H1 (cell line): ENCODE data around the gene IL13. TPM values are rescaled to one million over a fixed set of nuclear protein-coding genes. Genes with fewer than 3 reads are reported as not detected.

Experiments used
- CTCF ChIA-PET: fragments of 300-600 bp; sonication (Branson Sonifier 250); formaldehyde crosslinking; loops from one replicate; lab custom pipeline; 2021; ENCODE audit not compliant: partially characterized antibody; lab: Charles Lee
- POLR2A ChIA-PET: fragments of 300-600 bp; sonication (Branson Sonifier 250); formaldehyde crosslinking; loops from one replicate; lab custom pipeline; 2021; ENCODE audit warnings: inconsistent platforms; ENCODE audit not compliant: partially characterized antibody; lab: Charles Lee
- DNase-seq, 2 experiments: peaks; one replicate each; pipeline versions ENCODE4 v3.0.0 to v3.0.0-alpha.2; 2010 to 2022; ENCODE audit warnings: low spot score in 2 of 2, low read depth in 1 of 2, mixed read lengths in 1 of 2
- FAIRE-seq: peaks from 2 replicates; lab custom pipeline; 2011; peaks lifted over from hg19 to GRCh38; lab: Jason Lieb, UNC
- H2AFZ ChIP-seq: 2 replicates; pipeline ENCODE4 v1.8.1; 2012; ENCODE audit warnings: low read length, inconsistent platforms
- H2AK5ac ChIP-seq: 2 replicates; pipeline ENCODE4 v1.6.1; 2013; ENCODE audit warnings: low read depth, low read length
- H2BK120ac ChIP-seq: replicated peaks from 2 replicates; pipeline ENCODE3; 2013; ENCODE audit warnings: low read depth, low read length, inconsistent platforms
- H2BK12ac ChIP-seq: 2 replicates; pipeline ENCODE4 v1.6.1; 2013; ENCODE audit warnings: low read depth, low read length
- H2BK15ac ChIP-seq: 2 replicates; pipeline ENCODE4 v1.6.1; 2013; ENCODE audit warnings: low read length
- H2BK20ac ChIP-seq: 2 replicates; pipeline ENCODE4 v1.6.1; 2013; ENCODE audit warnings: low read length
- H2BK5ac ChIP-seq: 2 replicates; pipeline ENCODE4 v1.6.1; 2013; ENCODE audit warnings: low read depth, low read length
- H3K14ac ChIP-seq: 2 replicates; pipeline ENCODE4 v1.6.1; 2013; ENCODE audit warnings: inconsistent platforms; ENCODE audit not compliant: insufficient read length
- H3K18ac ChIP-seq: 2 replicates; pipeline ENCODE4 v1.6.1; 2013; ENCODE audit warnings: low read length; ENCODE audit errors: extremely low read depth
- H3K23ac ChIP-seq: 2 replicates; pipeline ENCODE4 v1.6.1; 2013; ENCODE audit warnings: inconsistent platforms; ENCODE audit not compliant: insufficient read length
- H3K23me2 ChIP-seq: 2 replicates; pipeline ENCODE4 v1.6.1; 2013; ENCODE audit warnings: low read depth, low read length
- H3K27ac ChIP-seq: 2 replicates; pipeline ENCODE4 v1.6.1; 2011; ENCODE audit warnings: low read depth, low read length, inconsistent platforms
- H3K27me3 ChIP-seq, 4 experiments: replicated peaks in 1 of 4; 1 replicate in 1 of 4; 2 replicates in 3 of 4; pipeline versions ENCODE4 v1.6.1 to v1.8.1; 2011 to 2013; ENCODE audit warnings: low read length in 3 of 4, mild to moderate bottlenecking in 3 of 4, inconsistent platforms in 2 of 4, mixed read lengths in 2 of 4, moderate library complexity in 1 of 4; ENCODE audit not compliant: control insufficient read depth in 3 of 4, insufficient read depth in 3 of 4; ENCODE audit errors: extremely low read depth in 1 of 4
- H3K36me3 ChIP-seq, 4 experiments: 2 replicates each; pipeline versions ENCODE4 v1.6.1 to v1.8.1; 2011 to 2013; ENCODE audit warnings: mild to moderate bottlenecking in 4 of 4, low read length in 3 of 4, moderate library complexity in 2 of 4, control low read depth in 1 of 4, inconsistent platforms in 1 of 4; ENCODE audit not compliant: insufficient read depth in 4 of 4, control insufficient read depth in 2 of 4
- H3K4ac ChIP-seq: replicated peaks from 2 replicates; pipeline ENCODE3; 2013; ENCODE audit warnings: low read length, low read depth, mixed read lengths, inconsistent platforms; ENCODE audit not compliant: insufficient read length
- H3K4me1 ChIP-seq, 4 experiments: replicated peaks in 1 of 4; 1 replicate in 1 of 4; 2 replicates in 3 of 4; pipeline versions ENCODE4 v1.6.1 to v1.8.1; 2011 to 2013; ENCODE audit warnings: low read length in 3 of 4, inconsistent platforms in 2 of 4, mixed read lengths in 1 of 4; ENCODE audit not compliant: insufficient read depth in 4 of 4, control insufficient read depth in 3 of 4
- H3K4me2 ChIP-seq, 2 experiments: 2 replicates each; pipeline versions ENCODE4 v1.6.1 to v1.8.1; 2011 to 2013; ENCODE audit warnings: low read depth in 2 of 2, low read length in 2 of 2, control low read depth in 1 of 2, inconsistent platforms in 1 of 2, mild to moderate bottlenecking in 1 of 2; ENCODE audit not compliant: insufficient read depth in 1 of 2
- H3K4me3 ChIP-seq, 4 experiments: fragments of 200-600, 300-600 bp in 1 of 4; sonication (generic), shearing (Covaris generic), sonication (Bioruptor Twin) in 1 of 4; 2 replicates each; pipeline versions ENCODE4 v1.5.1 to v1.8.1; 2011 to 2016; ENCODE audit warnings: low read length in 4 of 4, low read depth in 3 of 4, control low read depth in 2 of 4, inconsistent platforms in 2 of 4, mild to moderate bottlenecking in 2 of 4, mixed read lengths in 1 of 4, moderate library complexity in 1 of 4; ENCODE audit not compliant: insufficient read depth in 2 of 4; ENCODE audit errors: extremely low read depth in 1 of 4
- H3K56ac ChIP-seq: replicated peaks from 2 replicates; pipeline ENCODE3; 2013; ENCODE audit warnings: low read depth, mild to moderate bottlenecking, mixed read lengths, low read length, inconsistent platforms; ENCODE audit not compliant: insufficient read length
- H3K79me1 ChIP-seq: 2 replicates; pipeline ENCODE4 v1.6.1; 2013; ENCODE audit warnings: low read depth, low read length, control low read depth
- H3K79me2 ChIP-seq, 2 experiments: 2 replicates each; pipeline versions ENCODE4 v1.6.1 to v1.8.1; 2012 to 2013; ENCODE audit warnings: low read length in 2 of 2, mild to moderate bottlenecking in 2 of 2, inconsistent platforms in 1 of 2; ENCODE audit not compliant: insufficient read depth in 2 of 2, control insufficient read depth in 1 of 2
- H3K9ac ChIP-seq, 4 experiments: replicated peaks in 1 of 4; 1 replicate in 1 of 4; 2 replicates in 3 of 4; pipeline versions ENCODE4 v1.6.1 to v1.8.1; 2011 to 2013; ENCODE audit warnings: low read depth in 3 of 4, low read length in 3 of 4, control low read depth in 2 of 4, mild to moderate bottlenecking in 2 of 4, moderate library complexity in 2 of 4, inconsistent platforms in 1 of 4; ENCODE audit errors: extremely low read depth in 1 of 4
- H3K9me3 ChIP-seq, 2 experiments: 2 replicates each; pipeline versions ENCODE4 v1.6.1 to v1.8.1; 2012 to 2013; ENCODE audit warnings: mild to moderate bottlenecking in 2 of 2, moderate library complexity in 2 of 2, control low read depth in 1 of 2, inconsistent platforms in 1 of 2, low read depth in 1 of 2, low read length in 1 of 2, mixed read lengths in 1 of 2; ENCODE audit not compliant: insufficient read depth in 2 of 2
- H4K20me1 ChIP-seq, 2 experiments: replicated peaks in 1 of 2; 2 replicates each; pipeline versions ENCODE3 to v1.8.1; 2011 to 2013; ENCODE audit warnings: inconsistent platforms in 2 of 2, low read length in 2 of 2, mild to moderate bottlenecking in 1 of 2; ENCODE audit not compliant: insufficient read depth in 2 of 2, control insufficient read depth in 1 of 2
- H4K5ac ChIP-seq: 2 replicates; pipeline ENCODE4 v1.6.1; 2013; ENCODE audit warnings: low read length, low read depth, mixed read lengths, inconsistent platforms; ENCODE audit not compliant: insufficient read length
- H4K8ac ChIP-seq: 2 replicates; pipeline ENCODE4 v1.8.0; 2013; ENCODE audit warnings: mild to moderate bottlenecking, moderate library complexity, low read length, inconsistent platforms; ENCODE audit not compliant: insufficient read depth; ENCODE audit errors: extremely low read depth
- H4K91ac ChIP-seq: replicated peaks from 2 replicates; pipeline ENCODE3; 2013; ENCODE audit warnings: low read length, mixed read lengths, inconsistent platforms; ENCODE audit not compliant: insufficient read length
- CTBP2 ChIP-seq: IDR thresholded peaks from 2 replicates; pipeline ENCODE4 v1.7.0; 2011; ENCODE audit warnings: borderline replicate concordance, mild to moderate bottlenecking, moderate library complexity, mixed read lengths, low read length; ENCODE audit not compliant: insufficient read depth, insufficient read length
- WGBS, 2 experiments: shearing (Covaris generic) in 1 of 2; methylation state at CpG; one replicate each; pipeline versions ENCODE4 v1.1.6 to v1.1.7; 2013 to 2015; ENCODE audit warnings: low lambda C conversion rate in 2 of 2, mixed read lengths in 2 of 2, inconsistent platforms in 1 of 2, low coverage in 1 of 2, missing lambda C conversion rate in 1 of 2; ENCODE audit not compliant: insufficient replicate concordance in 2 of 2, insufficient coverage in 1 of 2, insufficient read length in 1 of 2; ENCODE audit errors: extremely low coverage in 1 of 2, missing lambda C conversion rate in 1 of 2; 5-methylcytosine and 5-hydroxymethylcytosine counted together
- polyA plus RNA-seq, 7 experiments: library from polyadenylated mRNA; depleted of rRNA in 3 of 7; stranded (reverse) in 5 of 7; unstranded in 2 of 7; fragments of >200 nt in 5 of 7; fragments of 200-250 nt in 2 of 7; gene quantifications; 1 replicate in 5 of 7; 2 replicates in 1 of 7; 4 replicates in 1 of 7; pipeline versions ENCODE4 v1.2.1 to v1.2.3, GENCODE V29; 2011 to 2013; ENCODE audit warnings: missing spikeins in 2 of 7, mixed read lengths in 2 of 7
- total RNA-seq: library from RNA; stranded (reverse); fragmentation: NEBNext Ultra II Directional; extraction: Animal tissue kit (Norgen Biotek cat#: 25700); gene quantifications from 2 replicates; pipeline ENCODE4 v1.2.1, GENCODE V29; 2021

The IL13 gene
- total and polyA plus RNA-seq, 2 of the 8 experiments (the other 6 are each of a cell fraction or from before 2014, with no cell fraction given): not detected

- no peak overlapping the region; the same call in 1 of the 2 replicates for H2BK12ac ChIP-seq
- no peaks in the 10 kb centered on the region for H4K20me1 ChIP-seq
- no peak for TF ChIP-seq CTBP2
- TF ChIP-seq, all 59 proteins: peak for 0
- CTCF ChIA-PET: interaction anchor here (0.8 kb wide), 1 partner anchor 12 kb away, joined by 4 read pairs; no protein-coding TSS in a partner anchor
- no peak overlapping the region for H3K4me2 ChIP-seq
- no peaks in the 10 kb centered on the region for H3K36me3 ChIP-seq
- H2BK20ac ChIP-seq: no peak overlapping the region
- H2BK120ac ChIP-seq: no peak overlapping the region
- no peak overlapping the region for H4K8ac ChIP-seq
- FAIRE-seq (no peak), DNase-seq (no peak)
- H3K79me2 ChIP-seq: no peaks in the 10 kb centered on the region
- POLR2A ChIA-PET: interaction anchor here (0.9 kb wide), 1 partner anchor 14 kb away, joined by 3 read pairs; no protein-coding TSS in a partner anchor
- H3K4ac ChIP-seq: no peak overlapping the region
- no peak overlapping the region for H3K56ac ChIP-seq
- H2BK15ac ChIP-seq: no peak overlapping the region
- no peak overlapping the region for H3K23ac ChIP-seq
- no peak overlapping the region for H3K9ac ChIP-seq
- peak overlapping the region; percentile 66 for H2AFZ ChIP-seq
- H3K18ac ChIP-seq: peak overlapping the region; percentile 32; the same call in 1 of the 2 replicates
- H3K79me1 ChIP-seq: no peaks in the 10 kb centered on the region
- H3K4me1 ChIP-seq: peaks cover 0 to 3% (median 0%) of the 10 kb centered on the region in 4 experiments; a peak in 1 of 7 replicates
- no peak overlapping the region for H2AK5ac ChIP-seq
- no peaks in the 10 kb centered on the region; a peak in 2 of 7 replicates for H3K27me3 ChIP-seq
- H3K9me3 ChIP-seq: no peaks in the 10 kb centered on the region
- no peak overlapping the region for H3K14ac ChIP-seq
- H3K23me2 ChIP-seq: no peaks in the 10 kb centered on the region
- no peak overlapping the region for H4K5ac ChIP-seq
- H2BK5ac ChIP-seq: no peak overlapping the region
- no peak overlapping the region for H3K27ac ChIP-seq
- H3K4me3 ChIP-seq: no peak overlapping the region
- H4K91ac ChIP-seq: no peak overlapping the region
- 83% methylated on average over 25 of the region's 25 CpGs; no CpG with 5 or more reads in 1 of the 2 experiments for WGBS, 2 experiments
These were observed 5.2 kb downstream of the IL13 start for GRCh38 chr5:132662925-132663770.
